Transverse colon (tissue), 4 donors: ENCODE data around the gene FAU. TPM values are rescaled to one million over a fixed set of nuclear protein-coding genes. Genes with fewer than 3 reads are reported as not detected.

Source experiments
- DNase-seq: peaks from one replicate; pipeline ENCODE4 v3.0.0-alpha.2; 2019
- H3K27ac ChIP-seq, 4 donors: fragments of 200-600 bp; sonication (generic); 2 replicates each; pipeline ENCODE4 v1.5.1; 2016 to 2018; ENCODE audit warnings: inconsistent platforms in 4 of 4
- H3K27me3 ChIP-seq: fragments of 200-600 bp; sonication (generic); 2 replicates; pipeline ENCODE4 v1.5.1; 2017; ENCODE audit warnings: inconsistent platforms
- H3K36me3 ChIP-seq, 4 donors: fragments of 200-600 bp; sonication (generic); 2 replicates each; pipeline ENCODE4 v1.5.1; 2017 to 2019; ENCODE audit warnings: inconsistent platforms in 4 of 4
- H3K4me1 ChIP-seq, 4 donors: fragments of 200-600 bp; sonication (generic); 2 replicates each; pipeline ENCODE4 v1.5.1; 2017 to 2020; ENCODE audit warnings: inconsistent platforms in 4 of 4
- H3K4me3 ChIP-seq, 4 donors: fragments of 200-600 bp; sonication (generic); 1 replicate in 1 of 4; 2 replicates in 3 of 4; pipeline versions ENCODE4 v1.5.1 to v1.6.1; 2017 to 2019; ENCODE audit warnings: inconsistent platforms in 4 of 4
- H3K9me3 ChIP-seq, 2 donors: fragments of 200-600 bp; sonication (generic); 2 replicates each; pipeline ENCODE4 v1.5.1; 2017 to 2019; ENCODE audit warnings: inconsistent platforms in 2 of 2
- EP300 ChIP-seq: sonication (generic); formaldehyde crosslinking; IDR thresholded peaks from one replicate; pipeline ENCODE4 v1.6.1; 2017; ENCODE audit warnings: antibody characterized with exemption, low read depth
- POLR2A ChIP-seq: fragments of 450-650 bp; IDR thresholded peaks from one replicate; pipeline ENCODE4 v1.6.1; 2016; ENCODE audit warnings: antibody characterized with exemption, mild to moderate bottlenecking, moderate library complexity
- POLR2AphosphoS5 ChIP-seq, 3 donors: sonication (generic); formaldehyde crosslinking; IDR thresholded peaks; one replicate each; pipeline ENCODE4 v1.6.1; 2016; ENCODE audit warnings: antibody characterized with exemption in 3 of 3
- WGBS, 2 donors: methylation state at CpG; one replicate each; pipeline ENCODE4 v1.1.5; 2018; ENCODE audit warnings: low coverage in 1 of 2; 5-methylcytosine and 5-hydroxymethylcytosine counted together
- in situ Hi-C, 4 donors: fragments of 200-750 bp; cut with MboI; loops; one replicate each; pipeline versions ENCODE4 v1.15.0 to v1.15.1; 2017; ENCODE audit warnings: low sequenced_read_pairs in 3 of 4, low pct_ligation_motif_present in 1 of 4, low pct_unique_long_range_greater_than_20kb in 1 of 4
- intact Hi-C: fragments of 100-400 bp; cut with DNase I; formaldehyde crosslinking; loops from one replicate; pipeline ENCODE4 v1.15.1; 2023; ENCODE audit warnings: low total_unique reads
- small RNA-seq, 4 donors: library from RNA; depleted of rRNA; stranded (forward); fragments of <200 nt; gene quantifications; one replicate each; pipeline ENCODE3, GENCODE V24; 2016
- total RNA-seq, 4 donors: library from RNA; depleted of rRNA; stranded (reverse); fragments of >200 nt; gene quantifications; one replicate each; pipeline ENCODE4 v1.1.0, GENCODE V29; 2016
- TF ChIP-seq, protein P1 (sequence below), 5 experiments: fragments of 200-600 bp in 3 of 5; fragments of 450-650 bp in 2 of 5; sonication (generic) in 3 of 5; IDR thresholded peaks; 1 replicate in 2 of 5; 2 replicates in 3 of 5; pipeline ENCODE4 v1.5.1; 2016 to 2017; ENCODE audit warnings: antibody characterized with exemption in 5 of 5, inconsistent platforms in 3 of 5, mild to moderate bottlenecking in 2 of 5, moderate library complexity in 1 of 5

Gene FAU
- total RNA-seq, 4 donors from 2014 or later = 594 to 986 (median 662) TPM

DNA sequence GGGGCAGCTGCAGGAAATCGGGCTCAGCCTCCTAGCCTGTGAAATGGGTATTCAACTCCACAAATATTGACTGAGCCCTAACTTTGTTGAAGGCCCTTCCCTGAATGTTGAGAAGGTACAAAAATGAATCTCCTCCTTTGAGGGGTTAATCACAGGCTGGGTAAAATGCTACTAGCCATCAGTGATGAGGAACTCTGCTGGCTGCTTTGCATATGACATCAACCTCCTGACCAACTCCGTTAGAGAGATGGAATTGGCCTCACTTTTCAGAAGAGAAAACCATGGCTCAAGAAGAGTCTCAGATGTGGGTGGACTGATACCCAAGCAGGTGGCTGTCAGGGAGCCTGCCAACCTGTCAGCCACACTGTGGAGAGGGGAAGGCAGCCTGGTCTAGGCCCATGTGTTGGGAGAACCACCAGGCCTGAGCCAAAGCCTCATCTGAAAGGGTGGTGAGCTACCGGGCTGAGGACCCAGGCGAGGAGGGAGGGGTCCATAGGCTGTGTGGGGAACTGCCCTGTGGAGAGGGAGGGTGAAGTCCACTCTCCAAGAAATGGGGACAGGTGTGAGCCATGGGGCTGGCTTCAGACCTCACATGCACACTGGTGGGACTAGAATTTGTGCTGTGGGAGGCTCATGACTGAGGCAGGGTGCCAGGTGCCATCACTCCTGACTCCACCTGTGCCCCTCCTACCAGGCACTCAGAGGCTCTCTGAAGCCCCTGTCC lies 49.9 kb downstream of the FAU start:
- H3K27me3 ChIP-seq = no peaks in the 10 kb centered on the region
- TF ChIP-seq EP300 (no peak), POLR2AphosphoS5 (IDR thresholded peaks at IDR 0.05) (no peak), POLR2A (no peak)
- TF ChIP-seq, protein P1, sequence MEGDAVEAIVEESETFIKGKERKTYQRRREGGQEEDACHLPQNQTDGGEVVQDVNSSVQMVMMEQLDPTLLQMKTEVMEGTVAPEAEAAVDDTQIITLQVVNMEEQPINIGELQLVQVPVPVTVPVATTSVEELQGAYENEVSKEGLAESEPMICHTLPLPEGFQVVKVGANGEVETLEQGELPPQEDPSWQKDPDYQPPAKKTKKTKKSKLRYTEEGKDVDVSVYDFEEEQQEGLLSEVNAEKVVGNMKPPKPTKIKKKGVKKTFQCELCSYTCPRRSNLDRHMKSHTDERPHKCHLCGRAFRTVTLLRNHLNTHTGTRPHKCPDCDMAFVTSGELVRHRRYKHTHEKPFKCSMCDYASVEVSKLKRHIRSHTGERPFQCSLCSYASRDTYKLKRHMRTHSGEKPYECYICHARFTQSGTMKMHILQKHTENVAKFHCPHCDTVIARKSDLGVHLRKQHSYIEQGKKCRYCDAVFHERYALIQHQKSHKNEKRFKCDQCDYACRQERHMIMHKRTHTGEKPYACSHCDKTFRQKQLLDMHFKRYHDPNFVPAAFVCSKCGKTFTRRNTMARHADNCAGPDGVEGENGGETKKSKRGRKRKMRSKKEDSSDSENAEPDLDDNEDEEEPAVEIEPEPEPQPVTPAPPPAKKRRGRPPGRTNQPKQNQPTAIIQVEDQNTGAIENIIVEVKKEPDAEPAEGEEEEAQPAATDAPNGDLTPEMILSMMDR (IDR thresholded peaks at IDR 0.05) = no peak
- no peak for DNase-seq
- WGBS, 2 donors = 59% methylated on average over 4 of the region's 4 CpGs; no CpG with 5 or more reads in 1 of the 2 donors
- no peak overlapping the region for H3K4me3 ChIP-seq
- no peaks in the 10 kb centered on the region for H3K4me1 ChIP-seq
- in situ Hi-C loops = no loop called here
- intact Hi-C loops = no loop called here
- H3K36me3 ChIP-seq = no peaks in the 10 kb centered on the region
- H3K27ac ChIP-seq = no peak overlapping the region
- no peaks in the 10 kb centered on the region for H3K9me3 ChIP-seq

Small RNA genes lying within 50 kb of the gene (small RNA-seq; reads per million reads assigned to genes)
- gene HIGD1AP10 = 0 reads per million in 4 donors
- gene PDCL2P2 = 0 reads per million in 4 donors
- gene RNU2-23P = 0.35 to 0.83 (median 0.46) reads per million in 4 donors

Other genes starting within 250 kb of the FAU start
- gene EHD1, start 243.5 kb downstream of the FAU start, total RNA-seq = 100 to 1,000 TPM in 2 of 4 donors, 10 to 100 TPM in 2; 67.9 to 202 (median 116) TPM
- 10 to 100 TPM; 30.1 to 82.3 (median 46.4) TPM for gene ATG2A, start 204.9 kb downstream of the FAU start, total RNA-seq
- 10 to 100 TPM; 16.7 to 38.1 (median 26.8) TPM for gene PPP2R5B, start 197.4 kb downstream of the FAU start, total RNA-seq
- 1 to 10 TPM in 1 of 4 donors, not detected in 3; 6.0 TPM for gene GPHA2, start 186.2 kb downstream of the FAU start, total RNA-seq
- not detected for gene MAJIN, start 150.0 kb downstream of the FAU start, total RNA-seq
- 10 to 100 TPM in 3 of 4 donors, 1 to 10 TPM in 1; 4.0 to 13.9 (median 11.2) TPM for gene BATF2, start 125.2 kb downstream of the FAU start, total RNA-seq
- gene ARL2, start 108.0 kb downstream of the FAU start, total RNA-seq = 100 to 1,000 TPM in 1 of 4 donors, 10 to 100 TPM in 3; 28.4 to 147 (median 85.8) TPM
- gene SNX15, start 94.7 kb downstream of the FAU start, total RNA-seq = 10 to 100 TPM in 3 of 4 donors, 1 to 10 TPM in 1; 1.9 to 53.3 (median 35.9) TPM
- 100 to 1,000 TPM in 1 of 4 donors, 10 to 100 TPM in 2, 1 to 10 TPM in 1; 3.7 to 105 (median 12.9) TPM for gene SAC3D1, start 80.9 kb downstream of the FAU start, total RNA-seq
- gene NAALADL1, start 63.6 kb downstream of the FAU start, total RNA-seq = 100 to 1,000 TPM in 1 of 4 donors, 10 to 100 TPM in 2, not detected in 1; 13.8 to 105 (median 75.6) TPM
- gene CDCA5, start 38.1 kb downstream of the FAU start, total RNA-seq = 1 to 10 TPM in 3 of 4 donors, not detected in 1; 1.9 to 2.6 (median 2.5) TPM
- gene ZFPL1, start 37.9 kb downstream of the FAU start, total RNA-seq = 100 to 1,000 TPM in 1 of 4 donors, 10 to 100 TPM in 3; 44.5 to 105 (median 64.2) TPM
- gene VPS51, start 25.9 kb downstream of the FAU start, total RNA-seq = 100 to 1,000 TPM; 252 to 560 (median 437) TPM
- 10 to 100 TPM; 29.4 to 59.5 (median 42.3) TPM for gene TM7SF2, start 10.3 kb downstream of the FAU start, total RNA-seq
- gene ZNHIT2, start 4.4 kb downstream of the FAU start, total RNA-seq = 10 to 100 TPM in 3 of 4 donors, 1 to 10 TPM in 1; 9.6 to 40.8 (median 12.2) TPM
- 100 to 1,000 TPM in 1 of 4 donors, 10 to 100 TPM in 3; 10.5 to 119 (median 60.9) TPM for gene MRPL49, start 187 bp upstream of the FAU start, total RNA-seq
- 10 to 100 TPM; 20.5 to 72.6 (median 51.9) TPM for gene SYVN1, start 12.4 kb upstream of the FAU start, total RNA-seq
- not detected for gene SPDYC, start 48.1 kb upstream of the FAU start, total RNA-seq
- gene CAPN1, start 59.8 kb upstream of the FAU start, total RNA-seq = 1,000 to 10,000 TPM in 1 of 4 donors, 100 to 1,000 TPM in 3; 211 to 1,179 (median 376) TPM
- gene POLA2, start 139.8 kb upstream of the FAU start, total RNA-seq = 10 to 100 TPM in 1 of 4 donors, 1 to 10 TPM in 3; 3.0 to 17.5 (median 6.2) TPM
- 10 to 100 TPM in 3 of 4 donors, 1 to 10 TPM in 1; 9.1 to 22.7 (median 14.5) TPM for gene CDC42EP2, start 192.7 kb upstream of the FAU start, total RNA-seq
- gene DPF2, start 211.7 kb upstream of the FAU start, total RNA-seq = 10 to 100 TPM; 29.1 to 50.9 (median 37.6) TPM
- 1 to 10 TPM in 1 of 4 donors, under 1 TPM in 2, not detected in 1; 0.48 to 3.0 (median 0.75) TPM for gene TIGD3, start 232.6 kb upstream of the FAU start, total RNA-seq